GM23338 (cell line): ENCODE measurements around the gene ZNF385C. TPM values are rescaled to one million over a fixed set of nuclear protein-coding genes. Genes with fewer than 3 reads are reported as not detected.

Experiments used
- ATAC-seq: fragments of 200-7000 bp; cut with Tn5 transposase; 3 replicates; pipeline ENCODE4 v1.9.1; 2020
- DNase-seq: peaks from one replicate; pipeline ENCODE4 v3.0.0-alpha.2; 2015; ENCODE audit warnings: low spot score
- H2AFZ ChIP-seq: fragments of 200-600 bp; sonication (generic); 2 replicates; pipeline ENCODE4 v1.8.0; 2016; ENCODE audit warnings: antibody characterized with exemption, mild to moderate bottlenecking, moderate library complexity
- H3F3A ChIP-seq: fragments of 200-600 bp; sonication (generic); replicated peaks from 2 replicates; pipeline ENCODE4 v1.8.0; 2017; ENCODE audit warnings: antibody characterized with exemption, mixed run types, low read depth
- H3K27ac ChIP-seq: fragments of 200-600 bp; sonication (generic); 2 replicates; pipeline ENCODE4 v1.6.1; 2016; ENCODE audit warnings: low read depth
- H3K27me3 ChIP-seq: fragments of 200-600 bp; sonication (generic); 2 replicates; pipeline ENCODE4 v1.8.0; 2016; ENCODE audit warnings: mild to moderate bottlenecking, mixed run types, moderate library complexity; ENCODE audit not compliant: insufficient read depth
- H3K36me3 ChIP-seq: fragments of 200-600 bp; sonication (generic); 2 replicates; pipeline ENCODE4 v1.8.0; 2016; ENCODE audit warnings: mild to moderate bottlenecking; ENCODE audit not compliant: insufficient read depth
- H3K4me1 ChIP-seq: fragments of 200-600 bp; sonication (generic); 2 replicates; pipeline ENCODE4 v1.8.0; 2016; ENCODE audit warnings: mild to moderate bottlenecking, moderate library complexity; ENCODE audit not compliant: insufficient read depth
- H3K4me2 ChIP-seq: fragments of 200-600 bp; sonication (generic); 2 replicates; pipeline ENCODE4 v1.7.1; 2017; ENCODE audit warnings: mixed run types
- H3K4me3 ChIP-seq: fragments of 200-600 bp; sonication (generic); 2 replicates; pipeline ENCODE4 v1.6.1; 2016; ENCODE audit warnings: mixed run types
- H3K79me2 ChIP-seq: fragments of 200-600 bp; sonication (generic); replicated peaks from 2 replicates; pipeline ENCODE4 v1.8.0; 2017; ENCODE audit warnings: mild to moderate bottlenecking; ENCODE audit not compliant: insufficient read depth
- H3K9me2 ChIP-seq: fragments of 200-600 bp; sonication (generic); 2 replicates; pipeline ENCODE4 v1.8.0; 2017; ENCODE audit not compliant: insufficient read depth
- H4K20me1 ChIP-seq: fragments of 200-600 bp; sonication (generic); replicated peaks from 2 replicates; pipeline ENCODE4 v1.8.0; 2017; ENCODE audit warnings: mild to moderate bottlenecking; ENCODE audit not compliant: insufficient read depth
- H3K27ac Mint-ChIP-seq: 2 replicates; pipeline ENCODE4 v1.8.0; 2020; ENCODE audit warnings: inconsistent platforms, mild to moderate bottlenecking, moderate library complexity, mixed read lengths
- H3K27me3 Mint-ChIP-seq: 3 replicates; pipeline ENCODE4 v1.8.0; 2022; ENCODE audit warnings: low read depth, mild to moderate bottlenecking, moderate library complexity, mixed read lengths, inconsistent platforms; ENCODE audit not compliant: insufficient read depth, poor library complexity
- H3K36me3 Mint-ChIP-seq: 3 replicates; pipeline ENCODE4 v1.8.0; 2021; ENCODE audit warnings: low read depth, mild to moderate bottlenecking, inconsistent platforms, moderate library complexity, mixed read lengths
- H3K4me1 Mint-ChIP-seq: 3 replicates; pipeline ENCODE4 v1.8.0; 2020; ENCODE audit warnings: mild to moderate bottlenecking, inconsistent platforms, mixed read lengths
- H3K4me3 Mint-ChIP-seq: 3 replicates; pipeline ENCODE4 v1.8.0; 2021; ENCODE audit warnings: moderate library complexity, mild to moderate bottlenecking, inconsistent platforms, mixed read lengths
- H3K9me3 Mint-ChIP-seq: 3 replicates; pipeline ENCODE4 v1.8.0; 2020; ENCODE audit warnings: moderate library complexity, mild to moderate bottlenecking, inconsistent platforms, mixed read lengths
- EZH2 ChIP-seq: fragments of 200-600 bp; sonication (generic); IDR thresholded peaks from one replicate; pipeline ENCODE4 v1.8.0; 2017; ENCODE audit warnings: antibody characterized with exemption, mild to moderate bottlenecking, low read depth; ENCODE audit not compliant: unreplicated experiment
- NANOG ChIP-seq: IDR thresholded peaks from 2 replicates; pipeline ENCODE4 v1.6.1; 2016; ENCODE audit warnings: antibody characterized with exemption, borderline replicate concordance
- STAT1 ChIP-seq: IDR thresholded peaks from one replicate; pipeline ENCODE4 v1.6.1; 2016; ENCODE audit warnings: antibody characterized with exemption; ENCODE audit not compliant: unreplicated experiment
- ZNF114 ChIP-seq: fragments of 250-450 bp; sonication (Bioruptor Pico); IDR thresholded peaks from 2 replicates; pipeline ENCODE4 v1.5.0; 2020; ENCODE audit warnings: mild to moderate bottlenecking, moderate library complexity
- ZNF331 ChIP-seq: fragments of 250-450 bp; sonication (Bioruptor Pico); IDR thresholded peaks from 2 replicates; pipeline ENCODE4 v1.5.0; 2020; ENCODE audit warnings: low read depth, mild to moderate bottlenecking, moderate library complexity
- ZNF462 ChIP-seq: fragments of 250-450 bp; sonication (Bioruptor Pico); IDR thresholded peaks from 2 replicates; pipeline ENCODE4 v1.5.0; 2020; ENCODE audit warnings: mild to moderate bottlenecking, moderate library complexity
- polyA plus RNA-seq: library from polyadenylated mRNA; unstranded; fragments of >200 nt; fragmentation: Nextera tagmentation; extraction: Ambion mirVana; gene quantifications from 2 replicates; pipeline ENCODE4 v1.2.1, GENCODE V29; 2016
- total RNA-seq: library from RNA; depleted of rRNA; stranded (reverse); fragments of >200 nt; shearing (Covaris generic); gene quantifications from 2 replicates; pipeline ENCODE4 v1.2.3, GENCODE V29; 2014
- TF ChIP-seq, protein P1 (sequence below), 2 experiments: fragments of 200-600 bp in 1 of 2; sonication (generic) in 1 of 2; conservative IDR thresholded peaks; 2 replicates each; pipeline versions ENCODE4 v1.5.1 to v1.6.1; 2016 to 2017; ENCODE audit warnings: antibody characterized with exemption in 2 of 2, low read depth in 2 of 2, mild to moderate bottlenecking in 2 of 2, moderate library complexity in 1 of 2
- TF ChIP-seq, protein P2 (sequence below): IDR thresholded peaks from 2 replicates; pipeline ENCODE4 v1.6.1; 2016; ENCODE audit warnings: antibody characterized with exemption

ZNF385C gene
- total and polyA plus RNA-seq, 2 experiments from 2014 or later: 1.9 to 3.1 TPM

DNA sequence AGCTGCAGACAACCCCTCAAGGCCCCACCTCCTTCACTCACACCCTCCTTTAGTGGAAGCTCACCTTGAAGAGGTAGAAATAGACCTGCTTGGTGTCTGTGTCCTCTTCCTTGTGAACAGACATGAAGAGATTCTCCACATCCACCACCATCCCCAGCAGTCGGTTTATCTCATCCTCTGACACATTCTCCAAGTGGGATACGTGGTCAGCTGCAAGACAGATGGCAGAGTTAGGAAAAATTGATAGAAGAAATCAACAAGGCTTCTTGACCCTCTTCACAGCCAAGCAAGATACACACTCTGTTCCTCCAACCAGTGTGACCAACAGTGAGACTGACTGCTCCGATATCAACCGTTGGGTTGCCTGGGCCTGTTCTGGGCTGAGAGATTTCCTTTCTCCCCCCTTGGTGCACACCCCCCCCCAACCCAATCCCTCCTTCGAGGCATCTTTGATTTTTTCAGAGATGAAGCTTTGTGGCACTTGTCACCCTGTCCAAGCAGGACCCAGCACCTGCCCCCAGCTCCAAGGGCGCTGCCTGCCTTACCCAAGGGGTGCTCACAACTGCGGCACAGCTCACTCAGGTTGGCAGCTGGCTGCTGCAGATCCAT, 22.0 kb upstream of the ZNF385C start (continued):
- TF ChIP-seq ZNF462 (CRISPR knock-in tag) (no peak), EZH2 (no peak), ZNF331 (CRISPR knock-in tag) (no peak)
- TF ChIP-seq, protein P1, sequence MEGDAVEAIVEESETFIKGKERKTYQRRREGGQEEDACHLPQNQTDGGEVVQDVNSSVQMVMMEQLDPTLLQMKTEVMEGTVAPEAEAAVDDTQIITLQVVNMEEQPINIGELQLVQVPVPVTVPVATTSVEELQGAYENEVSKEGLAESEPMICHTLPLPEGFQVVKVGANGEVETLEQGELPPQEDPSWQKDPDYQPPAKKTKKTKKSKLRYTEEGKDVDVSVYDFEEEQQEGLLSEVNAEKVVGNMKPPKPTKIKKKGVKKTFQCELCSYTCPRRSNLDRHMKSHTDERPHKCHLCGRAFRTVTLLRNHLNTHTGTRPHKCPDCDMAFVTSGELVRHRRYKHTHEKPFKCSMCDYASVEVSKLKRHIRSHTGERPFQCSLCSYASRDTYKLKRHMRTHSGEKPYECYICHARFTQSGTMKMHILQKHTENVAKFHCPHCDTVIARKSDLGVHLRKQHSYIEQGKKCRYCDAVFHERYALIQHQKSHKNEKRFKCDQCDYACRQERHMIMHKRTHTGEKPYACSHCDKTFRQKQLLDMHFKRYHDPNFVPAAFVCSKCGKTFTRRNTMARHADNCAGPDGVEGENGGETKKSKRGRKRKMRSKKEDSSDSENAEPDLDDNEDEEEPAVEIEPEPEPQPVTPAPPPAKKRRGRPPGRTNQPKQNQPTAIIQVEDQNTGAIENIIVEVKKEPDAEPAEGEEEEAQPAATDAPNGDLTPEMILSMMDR (conservative IDR thresholded peaks at IDR 0.05; ENCODE audit: low read depth in 2 of 2): no peak

DNA sequence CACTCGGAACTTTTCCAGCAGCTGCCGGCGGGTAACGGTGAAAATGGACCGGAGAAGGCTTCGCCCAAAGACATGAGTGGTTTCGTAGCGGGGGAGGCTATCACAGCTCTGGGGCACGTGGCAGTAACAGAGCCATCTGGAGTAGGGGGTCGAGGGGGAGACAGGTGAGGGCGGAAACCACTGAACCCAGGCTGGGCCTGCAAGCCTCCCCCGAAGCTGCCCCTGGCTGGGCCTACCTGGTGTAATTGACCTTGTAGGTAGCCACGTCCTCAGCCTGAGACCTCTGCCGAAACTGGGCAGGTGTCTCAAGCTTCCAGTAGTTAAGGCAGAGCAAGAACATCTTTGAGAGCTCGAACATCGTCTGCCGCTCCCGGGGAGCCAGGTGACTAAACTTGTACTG, 21.0 kb upstream of the ZNF385C start:
- Histone ChIP-seq H2AFZ (no peak overlapping the region), H3F3A (peaks cover 12% of the 10 kb centered on the region; the same call in 1 of the 2 replicates), H3K36me3 (no peaks in the 10 kb centered on the region), H3K79me2 (no peaks in the 10 kb centered on the region), H3K27ac (no peak overlapping the region), H3K4me2 (no peak overlapping the region), H3K4me3 (no peak overlapping the region), H4K20me1 (0 out of 2 replicates have a peak, but pooled peaks cover 5% of the 10 kb centered on the region), H3K9me2 (no peaks in the 10 kb centered on the region), H3K4me1 (peaks cover 19% of the 10 kb centered on the region; the same call in 1 of the 2 replicates), H3K27me3 (no peaks in the 10 kb centered on the region)
- no peak overlapping the region for H3K27ac Mint-ChIP-seq
- H3K27me3 Mint-ChIP-seq: peaks cover 25% of the 10 kb centered on the region
- H3K4me1 Mint-ChIP-seq: peaks cover 25% of the 10 kb centered on the region
- no peaks in the 10 kb centered on the region; the same call in 2 of the 3 replicates for H3K9me3 Mint-ChIP-seq
- H3K4me3 Mint-ChIP-seq: no peak overlapping the region
- H3K36me3 Mint-ChIP-seq: peaks cover 32% of the 10 kb centered on the region
- ATAC-seq (no peak), DNase-seq (no peak)
- TF ChIP-seq NANOG (no peak), EZH2 (no peak), ZNF331 (CRISPR knock-in tag) (no peak), STAT1 (no peak), ZNF114 (CRISPR knock-in tag) (no peak)
- TF ChIP-seq, protein P1 (conservative IDR thresholded peaks at IDR 0.05; ENCODE audit: low read depth in 2 of 2): no peak
- TF ChIP-seq, protein P2, sequence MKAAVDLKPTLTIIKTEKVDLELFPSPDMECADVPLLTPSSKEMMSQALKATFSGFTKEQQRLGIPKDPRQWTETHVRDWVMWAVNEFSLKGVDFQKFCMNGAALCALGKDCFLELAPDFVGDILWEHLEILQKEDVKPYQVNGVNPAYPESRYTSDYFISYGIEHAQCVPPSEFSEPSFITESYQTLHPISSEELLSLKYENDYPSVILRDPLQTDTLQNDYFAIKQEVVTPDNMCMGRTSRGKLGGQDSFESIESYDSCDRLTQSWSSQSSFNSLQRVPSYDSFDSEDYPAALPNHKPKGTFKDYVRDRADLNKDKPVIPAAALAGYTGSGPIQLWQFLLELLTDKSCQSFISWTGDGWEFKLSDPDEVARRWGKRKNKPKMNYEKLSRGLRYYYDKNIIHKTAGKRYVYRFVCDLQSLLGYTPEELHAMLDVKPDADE: no peak
